GM23338 (cell line): Measurements from ENCODE around the gene TARBP1. TPM values are rescaled to one million over a fixed set of nuclear protein-coding genes. Genes with fewer than 3 reads are reported as not detected.
A peak's percentile ranks its signal among the peaks of the same experiment; 100 is the strongest.

Experiments
- ATAC-seq: fragments of 200-7000 bp; cut with Tn5 transposase; 3 replicates; pipeline ENCODE4 v1.9.1; 2020
- DNase-seq: peaks from one replicate; pipeline ENCODE4 v3.0.0-alpha.2; 2015; ENCODE audit warnings: low spot score
- H2AFZ ChIP-seq: fragments of 200-600 bp; sonication (generic); 2 replicates; pipeline ENCODE4 v1.8.0; 2016; ENCODE audit warnings: antibody characterized with exemption, mild to moderate bottlenecking, moderate library complexity
- H3F3A ChIP-seq: fragments of 200-600 bp; sonication (generic); replicated peaks from 2 replicates; pipeline ENCODE4 v1.8.0; 2017; ENCODE audit warnings: antibody characterized with exemption, mixed run types, low read depth
- H3K27ac ChIP-seq: fragments of 200-600 bp; sonication (generic); 2 replicates; pipeline ENCODE4 v1.6.1; 2016; ENCODE audit warnings: low read depth
- H3K27me3 ChIP-seq: fragments of 200-600 bp; sonication (generic); 2 replicates; pipeline ENCODE4 v1.8.0; 2016; ENCODE audit warnings: mild to moderate bottlenecking, mixed run types, moderate library complexity; ENCODE audit not compliant: insufficient read depth
- H3K36me3 ChIP-seq: fragments of 200-600 bp; sonication (generic); 2 replicates; pipeline ENCODE4 v1.8.0; 2016; ENCODE audit warnings: mild to moderate bottlenecking; ENCODE audit not compliant: insufficient read depth
- H3K4me1 ChIP-seq: fragments of 200-600 bp; sonication (generic); 2 replicates; pipeline ENCODE4 v1.8.0; 2016; ENCODE audit warnings: mild to moderate bottlenecking, moderate library complexity; ENCODE audit not compliant: insufficient read depth
- H3K4me2 ChIP-seq: fragments of 200-600 bp; sonication (generic); 2 replicates; pipeline ENCODE4 v1.7.1; 2017; ENCODE audit warnings: mixed run types
- H3K4me3 ChIP-seq: fragments of 200-600 bp; sonication (generic); 2 replicates; pipeline ENCODE4 v1.6.1; 2016; ENCODE audit warnings: mixed run types
- H3K79me2 ChIP-seq: fragments of 200-600 bp; sonication (generic); replicated peaks from 2 replicates; pipeline ENCODE4 v1.8.0; 2017; ENCODE audit warnings: mild to moderate bottlenecking; ENCODE audit not compliant: insufficient read depth
- H3K9me2 ChIP-seq: fragments of 200-600 bp; sonication (generic); 2 replicates; pipeline ENCODE4 v1.8.0; 2017; ENCODE audit not compliant: insufficient read depth
- H4K20me1 ChIP-seq: fragments of 200-600 bp; sonication (generic); replicated peaks from 2 replicates; pipeline ENCODE4 v1.8.0; 2017; ENCODE audit warnings: mild to moderate bottlenecking; ENCODE audit not compliant: insufficient read depth
- H3K27ac Mint-ChIP-seq: 2 replicates; pipeline ENCODE4 v1.8.0; 2020; ENCODE audit warnings: inconsistent platforms, mild to moderate bottlenecking, moderate library complexity, mixed read lengths
- H3K27me3 Mint-ChIP-seq: 3 replicates; pipeline ENCODE4 v1.8.0; 2022; ENCODE audit warnings: low read depth, mild to moderate bottlenecking, moderate library complexity, mixed read lengths, inconsistent platforms; ENCODE audit not compliant: insufficient read depth, poor library complexity
- H3K36me3 Mint-ChIP-seq: 3 replicates; pipeline ENCODE4 v1.8.0; 2021; ENCODE audit warnings: low read depth, mild to moderate bottlenecking, inconsistent platforms, moderate library complexity, mixed read lengths
- H3K4me1 Mint-ChIP-seq: 3 replicates; pipeline ENCODE4 v1.8.0; 2020; ENCODE audit warnings: mild to moderate bottlenecking, inconsistent platforms, mixed read lengths
- H3K4me3 Mint-ChIP-seq: 3 replicates; pipeline ENCODE4 v1.8.0; 2021; ENCODE audit warnings: moderate library complexity, mild to moderate bottlenecking, inconsistent platforms, mixed read lengths
- H3K9me3 Mint-ChIP-seq: 3 replicates; pipeline ENCODE4 v1.8.0; 2020; ENCODE audit warnings: moderate library complexity, mild to moderate bottlenecking, inconsistent platforms, mixed read lengths
- CREB1 ChIP-seq: fragments of 250-450 bp; sonication (Bioruptor Pico); IDR thresholded peaks from 2 replicates; pipeline ENCODE4 v1.5.0; 2020; ENCODE audit warnings: low read depth, mild to moderate bottlenecking, moderate library complexity
- ETS1 ChIP-seq: IDR thresholded peaks from 2 replicates; pipeline ENCODE4 v1.6.1; 2016; ENCODE audit warnings: antibody characterized with exemption
- NANOG ChIP-seq: IDR thresholded peaks from 2 replicates; pipeline ENCODE4 v1.6.1; 2016; ENCODE audit warnings: antibody characterized with exemption, borderline replicate concordance
- REST ChIP-seq: IDR thresholded peaks from one replicate; pipeline ENCODE4 v1.6.1; 2018; ENCODE audit warnings: antibody characterized with exemption; ENCODE audit not compliant: unreplicated experiment
- ZNF114 ChIP-seq: fragments of 250-450 bp; sonication (Bioruptor Pico); IDR thresholded peaks from 2 replicates; pipeline ENCODE4 v1.5.0; 2020; ENCODE audit warnings: mild to moderate bottlenecking, moderate library complexity
- ZNF331 ChIP-seq: fragments of 250-450 bp; sonication (Bioruptor Pico); IDR thresholded peaks from 2 replicates; pipeline ENCODE4 v1.5.0; 2020; ENCODE audit warnings: low read depth, mild to moderate bottlenecking, moderate library complexity
- polyA plus RNA-seq: library from polyadenylated mRNA; unstranded; fragments of >200 nt; fragmentation: Nextera tagmentation; extraction: Ambion mirVana; gene quantifications from 2 replicates; pipeline ENCODE4 v1.2.1, GENCODE V29; 2016
- total RNA-seq: library from RNA; depleted of rRNA; stranded (reverse); fragments of >200 nt; shearing (Covaris generic); gene quantifications from 2 replicates; pipeline ENCODE4 v1.2.3, GENCODE V29; 2014
- TF ChIP-seq, protein P1 (sequence below): fragments of 250-450 bp; sonication (Bioruptor Pico); IDR thresholded peaks from 2 replicates; pipeline ENCODE4 v1.5.0; 2020; ENCODE audit warnings: mild to moderate bottlenecking, moderate library complexity

The TARBP1 gene
- total and polyA plus RNA-seq, 2 experiments from 2014 or later: 14.9 to 18.8 TPM

DNA sequence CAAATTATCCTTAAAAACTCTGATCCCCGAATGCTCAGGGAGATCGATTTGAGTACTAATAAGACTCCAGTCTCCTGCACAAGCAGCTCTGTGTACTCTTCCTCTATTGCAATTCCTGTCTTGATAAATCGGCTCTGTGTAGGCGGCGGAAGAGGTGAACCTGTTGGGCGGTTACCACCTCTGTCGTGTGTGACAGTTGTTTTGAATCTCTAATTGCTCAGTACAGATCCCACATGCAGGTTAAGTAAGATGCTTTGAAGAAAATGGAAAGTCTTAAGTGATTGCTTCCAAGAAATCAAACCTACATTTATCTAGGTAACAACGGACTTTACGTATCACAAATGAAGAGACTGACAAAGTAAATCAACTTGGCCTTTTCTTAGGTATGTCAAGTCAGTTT lies 70.2 kb downstream of the TARBP1 start:
- Mint-ChIP-seq H3K4me1 (peaks cover 6% of the 10 kb centered on the region; the same call in 2 of the 3 replicates), H3K27ac (peak overlapping the region; percentile 2; the same call in 1 of the 2 replicates), H3K4me3 (no peak overlapping the region), H3K27me3 (peaks cover 6% of the 10 kb centered on the region), H3K9me3 (no peaks in the 10 kb centered on the region), H3K36me3 (peaks cover 10% of the 10 kb centered on the region; the same call in 2 of the 3 replicates)
- H3F3A ChIP-seq: no peaks in the 10 kb centered on the region
- no peaks in the 10 kb centered on the region for H3K27me3 ChIP-seq
- no peaks in the 10 kb centered on the region for H3K4me1 ChIP-seq
- no peak for ATAC-seq
- H3K4me2 ChIP-seq: no peak overlapping the region
- no peak overlapping the region for H3K4me3 ChIP-seq
- no peak for TF ChIP-seq REST
- H3K36me3 ChIP-seq: no peaks in the 10 kb centered on the region
- no peak for DNase-seq
- H2AFZ ChIP-seq: no peak overlapping the region
- no peaks in the 10 kb centered on the region for H3K9me2 ChIP-seq
- H4K20me1 ChIP-seq: no peaks in the 10 kb centered on the region; the same call in 1 of the 2 replicates
- H3K79me2 ChIP-seq: no peaks in the 10 kb centered on the region
- H3K27ac ChIP-seq: no peak overlapping the region

DNA sequence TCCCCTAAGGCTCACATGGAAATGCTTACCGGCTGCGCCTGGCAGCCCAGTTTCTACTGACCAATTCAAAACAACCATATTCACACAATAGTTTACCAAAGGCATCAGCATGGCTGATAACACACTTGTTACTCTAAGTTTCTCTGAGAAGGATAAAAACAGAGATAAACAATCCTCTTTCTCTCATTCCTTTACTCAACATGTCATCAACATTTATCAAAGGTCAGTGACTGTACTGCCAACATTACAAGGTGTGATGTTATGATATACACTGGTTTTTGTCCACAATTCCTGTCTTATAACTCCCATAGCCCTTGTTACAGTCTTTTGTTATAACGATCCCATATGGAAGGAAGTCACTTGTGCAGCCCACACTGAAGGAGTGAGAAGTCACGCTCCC lies 72.1 kb downstream of the TARBP1 start:
- Histone ChIP-seq H3K36me3 (no peaks in the 10 kb centered on the region), H4K20me1 (no peaks in the 10 kb centered on the region; the same call in 1 of the 2 replicates), H2AFZ (no peak overlapping the region), H3K27me3 (no peaks in the 10 kb centered on the region), H3K4me3 (no peak overlapping the region), H3K9me2 (no peaks in the 10 kb centered on the region), H3K79me2 (no peaks in the 10 kb centered on the region), H3K4me1 (no peaks in the 10 kb centered on the region), H3F3A (no peaks in the 10 kb centered on the region), H3K4me2 (no peak overlapping the region), H3K27ac (0 out of 2 replicates have a peak overlapping the region, but pooled peaks have one; percentile 7)
- no peaks in the 10 kb centered on the region for H3K9me3 Mint-ChIP-seq
- no peaks in the 10 kb centered on the region for H3K4me1 Mint-ChIP-seq
- no peaks in the 10 kb centered on the region; the same call in 1 of the 3 replicates for H3K36me3 Mint-ChIP-seq
- DNase-seq (no peak), ATAC-seq (no peak)
- no peak overlapping the region for H3K4me3 Mint-ChIP-seq
- H3K27me3 Mint-ChIP-seq: peaks cover 6% of the 10 kb centered on the region
- no peak overlapping the region for H3K27ac Mint-ChIP-seq
- TF ChIP-seq NANOG: no peak
- TF ChIP-seq, protein P1, sequence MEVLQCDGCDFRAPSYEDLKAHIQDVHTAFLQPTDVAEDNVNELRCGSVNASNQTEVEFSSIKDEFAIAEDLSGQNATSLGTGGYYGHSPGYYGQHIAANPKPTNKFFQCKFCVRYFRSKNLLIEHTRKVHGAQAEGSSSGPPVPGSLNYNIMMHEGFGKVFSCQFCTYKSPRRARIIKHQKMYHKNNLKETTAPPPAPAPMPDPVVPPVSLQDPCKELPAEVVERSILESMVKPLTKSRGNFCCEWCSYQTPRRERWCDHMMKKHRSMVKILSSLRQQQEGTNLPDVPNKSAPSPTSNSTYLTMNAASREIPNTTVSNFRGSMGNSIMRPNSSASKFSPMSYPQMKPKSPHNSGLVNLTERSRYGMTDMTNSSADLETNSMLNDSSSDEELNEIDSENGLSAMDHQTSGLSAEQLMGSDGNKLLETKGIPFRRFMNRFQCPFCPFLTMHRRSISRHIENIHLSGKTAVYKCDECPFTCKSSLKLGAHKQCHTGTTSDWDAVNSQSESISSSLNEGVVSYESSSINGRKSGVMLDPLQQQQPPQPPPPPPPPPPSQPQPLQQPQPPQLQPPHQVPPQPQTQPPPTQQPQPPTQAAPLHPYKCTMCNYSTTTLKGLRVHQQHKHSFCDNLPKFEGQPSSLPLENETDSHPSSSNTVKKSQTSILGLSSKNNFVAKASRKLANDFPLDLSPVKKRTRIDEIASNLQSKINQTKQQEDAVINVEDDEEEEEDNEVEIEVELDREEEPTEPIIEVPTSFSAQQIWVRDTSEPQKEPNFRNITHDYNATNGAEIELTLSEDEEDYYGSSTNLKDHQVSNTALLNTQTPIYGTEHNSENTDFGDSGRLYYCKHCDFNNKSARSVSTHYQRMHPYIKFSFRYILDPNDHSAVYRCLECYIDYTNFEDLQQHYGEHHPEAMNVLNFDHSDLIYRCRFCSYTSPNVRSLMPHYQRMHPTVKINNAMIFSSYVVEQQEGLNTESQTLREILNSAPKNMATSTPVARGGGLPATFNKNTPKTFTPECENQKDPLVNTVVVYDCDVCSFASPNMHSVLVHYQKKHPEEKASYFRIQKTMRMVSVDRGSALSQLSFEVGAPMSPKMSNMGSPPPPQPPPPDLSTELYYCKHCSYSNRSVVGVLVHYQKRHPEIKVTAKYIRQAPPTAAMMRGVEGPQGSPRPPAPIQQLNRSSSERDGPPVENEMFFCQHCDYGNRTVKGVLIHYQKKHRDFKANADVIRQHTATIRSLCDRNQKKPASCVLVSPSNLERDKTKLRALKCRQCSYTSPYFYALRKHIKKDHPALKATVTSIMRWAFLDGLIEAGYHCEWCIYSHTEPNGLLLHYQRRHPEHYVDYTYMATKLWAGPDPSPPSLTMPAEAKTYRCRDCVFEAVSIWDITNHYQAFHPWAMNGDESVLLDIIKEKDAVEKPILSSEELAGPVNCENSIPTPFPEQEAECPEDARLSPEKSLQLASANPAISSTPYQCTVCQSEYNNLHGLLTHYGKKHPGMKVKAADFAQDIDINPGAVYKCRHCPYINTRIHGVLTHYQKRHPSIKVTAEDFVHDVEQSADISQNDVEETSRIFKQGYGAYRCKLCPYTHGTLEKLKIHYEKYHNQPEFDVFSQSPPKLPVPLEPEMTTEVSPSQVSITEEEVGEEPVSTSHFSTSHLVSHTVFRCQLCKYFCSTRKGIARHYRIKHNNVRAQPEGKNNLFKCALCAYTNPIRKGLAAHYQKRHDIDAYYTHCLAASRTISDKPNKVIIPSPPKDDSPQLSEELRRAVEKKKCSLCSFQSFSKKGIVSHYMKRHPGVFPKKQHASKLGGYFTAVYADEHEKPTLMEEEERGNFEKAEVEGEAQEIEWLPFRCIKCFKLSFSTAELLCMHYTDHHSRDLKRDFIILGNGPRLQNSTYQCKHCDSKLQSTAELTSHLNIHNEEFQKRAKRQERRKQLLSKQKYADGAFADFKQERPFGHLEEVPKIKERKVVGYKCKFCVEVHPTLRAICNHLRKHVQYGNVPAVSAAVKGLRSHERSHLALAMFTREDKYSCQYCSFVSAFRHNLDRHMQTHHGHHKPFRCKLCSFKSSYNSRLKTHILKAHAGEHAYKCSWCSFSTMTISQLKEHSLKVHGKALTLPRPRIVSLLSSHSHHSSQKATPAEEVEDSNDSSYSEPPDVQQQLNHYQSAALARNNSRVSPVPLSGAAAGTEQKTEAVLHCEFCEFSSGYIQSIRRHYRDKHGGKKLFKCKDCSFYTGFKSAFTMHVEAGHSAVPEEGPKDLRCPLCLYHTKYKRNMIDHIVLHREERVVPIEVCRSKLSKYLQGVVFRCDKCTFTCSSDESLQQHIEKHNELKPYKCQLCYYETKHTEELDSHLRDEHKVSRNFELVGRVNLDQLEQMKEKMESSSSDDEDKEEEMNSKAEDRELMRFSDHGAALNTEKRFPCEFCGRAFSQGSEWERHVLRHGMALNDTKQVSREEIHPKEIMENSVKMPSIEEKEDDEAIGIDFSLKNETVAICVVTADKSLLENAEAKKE (CRISPR knock-in tag): no peak
- no peak for TF ChIP-seq REST
- TF ChIP-seq ZNF114 (CRISPR knock-in tag): no peak
- TF ChIP-seq CREB1: no peak
- TF ChIP-seq ETS1: no peak
- no peak for TF ChIP-seq ZNF331 (CRISPR knock-in tag)
